Stomach (tissue), 4 donors: ENCODE data around the gene ZSCAN5B.

Experiments
- POLR2A ChIP-seq, 4 donors: fragments of 450-650 bp; IDR thresholded peaks; one replicate each; pipeline ENCODE4 v1.6.1; 2016; ENCODE audit warnings: antibody characterized with exemption in 4 of 4, control low read depth in 2 of 4, mild to moderate bottlenecking in 1 of 4, moderate library complexity in 1 of 4
- POLR2AphosphoS5 ChIP-seq, 3 donors: sonication (generic); formaldehyde crosslinking; IDR thresholded peaks; one replicate each; pipeline ENCODE4 v1.6.1; 2016; ENCODE audit warnings: antibody characterized with exemption in 3 of 3
- TF ChIP-seq, protein P1 (sequence below), 7 experiments: fragments of 450-650 bp in 4 of 7; fragments of 200-600 bp in 3 of 7; sonication (generic) in 3 of 7; IDR thresholded peaks; one replicate each; pipeline ENCODE4 v1.5.1; 2016 to 2019; ENCODE audit warnings: antibody characterized with exemption in 7 of 7, control low read depth in 2 of 7, mild to moderate bottlenecking in 1 of 7

DNA sequence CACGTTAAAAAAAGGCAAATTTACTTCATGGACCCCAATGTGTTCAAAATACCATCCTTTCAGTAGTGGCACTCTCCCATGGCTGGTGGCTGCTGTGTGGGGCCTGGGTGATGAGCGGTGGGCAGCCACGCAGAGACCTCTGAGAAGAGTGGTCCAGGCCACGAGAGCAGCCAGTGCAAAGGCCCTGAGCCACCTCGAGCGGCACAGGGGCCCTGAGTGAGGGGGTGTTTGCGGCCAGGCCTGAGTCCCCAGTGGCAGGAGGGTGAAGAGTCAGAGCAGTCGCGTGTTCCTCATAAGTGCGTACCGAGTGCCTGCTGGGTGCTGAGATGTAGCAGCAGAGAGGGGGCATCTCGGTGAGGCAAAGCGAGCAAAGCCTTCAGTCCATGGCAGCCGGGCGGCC is 49.5 kb downstream of the ZSCAN5B start:
- TF ChIP-seq, protein P1, sequence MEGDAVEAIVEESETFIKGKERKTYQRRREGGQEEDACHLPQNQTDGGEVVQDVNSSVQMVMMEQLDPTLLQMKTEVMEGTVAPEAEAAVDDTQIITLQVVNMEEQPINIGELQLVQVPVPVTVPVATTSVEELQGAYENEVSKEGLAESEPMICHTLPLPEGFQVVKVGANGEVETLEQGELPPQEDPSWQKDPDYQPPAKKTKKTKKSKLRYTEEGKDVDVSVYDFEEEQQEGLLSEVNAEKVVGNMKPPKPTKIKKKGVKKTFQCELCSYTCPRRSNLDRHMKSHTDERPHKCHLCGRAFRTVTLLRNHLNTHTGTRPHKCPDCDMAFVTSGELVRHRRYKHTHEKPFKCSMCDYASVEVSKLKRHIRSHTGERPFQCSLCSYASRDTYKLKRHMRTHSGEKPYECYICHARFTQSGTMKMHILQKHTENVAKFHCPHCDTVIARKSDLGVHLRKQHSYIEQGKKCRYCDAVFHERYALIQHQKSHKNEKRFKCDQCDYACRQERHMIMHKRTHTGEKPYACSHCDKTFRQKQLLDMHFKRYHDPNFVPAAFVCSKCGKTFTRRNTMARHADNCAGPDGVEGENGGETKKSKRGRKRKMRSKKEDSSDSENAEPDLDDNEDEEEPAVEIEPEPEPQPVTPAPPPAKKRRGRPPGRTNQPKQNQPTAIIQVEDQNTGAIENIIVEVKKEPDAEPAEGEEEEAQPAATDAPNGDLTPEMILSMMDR (IDR thresholded peaks at IDR 0.05): no peak
- TF ChIP-seq POLR2A (IDR thresholded peaks at IDR 0.05) (no peak), POLR2AphosphoS5 (IDR thresholded peaks at IDR 0.05) (no peak)
